OCI-LY1 (cell line): Measurements from ENCODE around the gene EXPH5.

Experiments
- H2AFZ ChIP-seq: fragments of 200-600 bp; sonication (generic), shearing (Covaris generic); 2 replicates; pipeline ENCODE4 v1.6.0; 2014; ENCODE audit warnings: antibody characterized with exemption, mild to moderate bottlenecking, low read length
- H3F3A ChIP-seq: fragments of 200-600 bp; sonication (generic), shearing (Covaris generic); 2 replicates; pipeline ENCODE4 v1.6.0; 2014; ENCODE audit warnings: mild to moderate bottlenecking, antibody characterized with exemption, low read length, moderate library complexity; ENCODE audit not compliant: insufficient read depth
- H3K27ac ChIP-seq: fragments of 200-600 bp; sonication (generic); 2 replicates; pipeline ENCODE4 v1.5.1; 2014; ENCODE audit warnings: low read length, mixed run types, mild to moderate bottlenecking, low read depth; ENCODE audit not compliant: poor library complexity, severe bottlenecking
- H3K27me3 ChIP-seq: fragments of 200-600 bp; sonication (generic); 2 replicates; pipeline ENCODE4 v1.6.0; 2014; ENCODE audit warnings: antibody characterized with exemption, mild to moderate bottlenecking, low read length, moderate library complexity; ENCODE audit not compliant: insufficient read depth
- H3K36me3 ChIP-seq: fragments of 200-600 bp; sonication (generic); 2 replicates; pipeline ENCODE4 v1.6.1; 2014; ENCODE audit warnings: mild to moderate bottlenecking, antibody characterized with exemption, low read length, moderate library complexity, mixed read lengths; ENCODE audit not compliant: insufficient read depth
- H3K4me1 ChIP-seq: fragments of 200-600 bp; sonication (generic); 2 replicates; pipeline ENCODE4 v1.5.1; 2014; ENCODE audit warnings: mild to moderate bottlenecking, low read length, moderate library complexity; ENCODE audit not compliant: insufficient read depth, severe bottlenecking
- H3K4me2 ChIP-seq: fragments of 200-600 bp; sonication (generic), shearing (Covaris generic); 2 replicates; pipeline ENCODE4 v1.6.1; 2014; ENCODE audit warnings: low read length
- H3K4me3 ChIP-seq: fragments of 200-600 bp; sonication (generic); 2 replicates; pipeline ENCODE4 v1.5.1; 2014; ENCODE audit warnings: low read length, low read depth, mild to moderate bottlenecking, mixed read lengths; ENCODE audit not compliant: poor library complexity, severe bottlenecking
- H3K79me2 ChIP-seq: fragments of 200-600 bp; shearing (Covaris generic); 2 replicates; pipeline ENCODE4 v1.6.1; 2016; ENCODE audit warnings: mixed run types, low read length, mixed read lengths; ENCODE audit not compliant: insufficient read depth
- H3K9ac ChIP-seq: fragments of 200-600 bp; sonication (generic), shearing (Covaris generic); 2 replicates; pipeline ENCODE4 v1.6.1; 2014; ENCODE audit warnings: mild to moderate bottlenecking, low read length, mixed read lengths
- H3K9me2 ChIP-seq: fragments of 200-600 bp; sonication (generic), shearing (Covaris generic); 2 replicates; pipeline ENCODE4 v1.6.1; 2014; ENCODE audit warnings: low read depth, mild to moderate bottlenecking, low read length, mixed read lengths
- H3K9me3 ChIP-seq: fragments of 200-600 bp; shearing (Covaris generic); 2 replicates; pipeline ENCODE4 v1.6.1; 2014; ENCODE audit warnings: low read length, mixed read lengths
- H4K20me1 ChIP-seq: fragments of 200-600 bp; sonication (generic), shearing (Covaris generic); 2 replicates; pipeline ENCODE4 v1.6.0; 2016; ENCODE audit warnings: mild to moderate bottlenecking, low read length; ENCODE audit not compliant: insufficient read depth
- EZH2 ChIP-seq: fragments of 200-600 bp; sonication (generic), shearing (Covaris generic); IDR thresholded peaks from 2 replicates; pipeline ENCODE4 v1.8.0; 2017; ENCODE audit warnings: borderline replicate concordance, mixed run types, mild to moderate bottlenecking, antibody characterized with exemption, low read length, moderate library complexity, mixed read lengths
- TF ChIP-seq, protein P1 (sequence below): fragments of 200-600 bp; sonication (generic), shearing (Covaris generic); IDR thresholded peaks from 2 replicates; pipeline ENCODE4 v1.5.1; 2017; ENCODE audit warnings: mild to moderate bottlenecking, antibody characterized with exemption, low read length, moderate library complexity, mixed read lengths

Gene EXPH5

GRCh38 chr11:108467091-108467823 is 126.3 kb downstream of the EXPH5 start, which contains the start of gene C11orf65:
Gene C11orf65, minus strand, starts transcription at chr11:108467529. Its CDS starts 5,970 bp downstream, at chr11:108461559.
- no peaks in the 10 kb centered on the region for H3K36me3 ChIP-seq
- H3K4me2 ChIP-seq = peak within 1 kb of the TSS; percentile 85
- no peaks in the 10 kb centered on the region for H3K9me3 ChIP-seq
- peak within 1 kb of the TSS; percentile 31 for H3K27ac ChIP-seq
- H3K4me1 ChIP-seq = peaks cover 18% of the 10 kb centered on the region
- H2AFZ ChIP-seq = peak within 1 kb of the TSS; percentile 90
- no peaks in the 10 kb centered on the region for H3K9me2 ChIP-seq
- TF ChIP-seq, protein P1, sequence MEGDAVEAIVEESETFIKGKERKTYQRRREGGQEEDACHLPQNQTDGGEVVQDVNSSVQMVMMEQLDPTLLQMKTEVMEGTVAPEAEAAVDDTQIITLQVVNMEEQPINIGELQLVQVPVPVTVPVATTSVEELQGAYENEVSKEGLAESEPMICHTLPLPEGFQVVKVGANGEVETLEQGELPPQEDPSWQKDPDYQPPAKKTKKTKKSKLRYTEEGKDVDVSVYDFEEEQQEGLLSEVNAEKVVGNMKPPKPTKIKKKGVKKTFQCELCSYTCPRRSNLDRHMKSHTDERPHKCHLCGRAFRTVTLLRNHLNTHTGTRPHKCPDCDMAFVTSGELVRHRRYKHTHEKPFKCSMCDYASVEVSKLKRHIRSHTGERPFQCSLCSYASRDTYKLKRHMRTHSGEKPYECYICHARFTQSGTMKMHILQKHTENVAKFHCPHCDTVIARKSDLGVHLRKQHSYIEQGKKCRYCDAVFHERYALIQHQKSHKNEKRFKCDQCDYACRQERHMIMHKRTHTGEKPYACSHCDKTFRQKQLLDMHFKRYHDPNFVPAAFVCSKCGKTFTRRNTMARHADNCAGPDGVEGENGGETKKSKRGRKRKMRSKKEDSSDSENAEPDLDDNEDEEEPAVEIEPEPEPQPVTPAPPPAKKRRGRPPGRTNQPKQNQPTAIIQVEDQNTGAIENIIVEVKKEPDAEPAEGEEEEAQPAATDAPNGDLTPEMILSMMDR = no peak
- no peak for TF ChIP-seq EZH2
- H3K79me2 ChIP-seq = no peaks in the 10 kb centered on the region
- no peaks in the 10 kb centered on the region for H3F3A ChIP-seq
- H3K4me3 ChIP-seq = peak within 1 kb of the TSS; percentile 92
- H3K9ac ChIP-seq = peak within 1 kb of the TSS; percentile 89
- H4K20me1 ChIP-seq = no peaks in the 10 kb centered on the region
- H3K27me3 ChIP-seq = no peaks in the 10 kb centered on the region

GRCh38 chr11:108466405-108466804 is 127.2 kb downstream of the EXPH5 start:
- peak overlapping the region; percentile 85 for H3K4me2 ChIP-seq
- no peaks in the 10 kb centered on the region for H4K20me1 ChIP-seq
- H3K4me1 ChIP-seq = peaks cover 18% of the 10 kb centered on the region
- H3K9me2 ChIP-seq = no peaks in the 10 kb centered on the region
- no peaks in the 10 kb centered on the region for H3K9me3 ChIP-seq
- H3K36me3 ChIP-seq = no peaks in the 10 kb centered on the region
- no peaks in the 10 kb centered on the region for H3K27me3 ChIP-seq
- no peaks in the 10 kb centered on the region for H3F3A ChIP-seq
- no peak for TF ChIP-seq EZH2
- TF ChIP-seq, protein P1 = no peak
- H3K27ac ChIP-seq = no peak overlapping the region
- H3K79me2 ChIP-seq = no peaks in the 10 kb centered on the region
- H2AFZ ChIP-seq = peak overlapping the region; percentile 4; the same call in 1 of the 2 replicates
- H3K4me3 ChIP-seq = peak overlapping the region; percentile 92
- peak overlapping the region; percentile 89 for H3K9ac ChIP-seq
